Hepatocyte (in vitro differentiated cells): Measurements from ENCODE around the gene WAC.

Source experiments
- EZH2 ChIP-seq: fragments of 200-600 bp; sonication (generic); IDR thresholded peaks from 2 replicates; pipeline ENCODE4 v1.6.1; 2016; ENCODE audit warnings: antibody characterized with exemption, mild to moderate bottlenecking, borderline replicate concordance
- EZH2phosphoT487 ChIP-seq: fragments of 200-600 bp; sonication (generic); IDR thresholded peaks from one replicate; pipeline ENCODE4 v1.6.1; 2018; ENCODE audit warnings: antibody characterized with exemption, mild to moderate bottlenecking, low read depth, moderate library complexity; ENCODE audit not compliant: unreplicated experiment, severe bottlenecking
- TF ChIP-seq, protein P1 (sequence below): fragments of 200-600 bp; sonication (generic); IDR thresholded peaks from 2 replicates; pipeline ENCODE4 v1.5.1; 2016; ENCODE audit warnings: antibody characterized with exemption, mild to moderate bottlenecking; ENCODE audit not compliant: poor library complexity

DNA sequence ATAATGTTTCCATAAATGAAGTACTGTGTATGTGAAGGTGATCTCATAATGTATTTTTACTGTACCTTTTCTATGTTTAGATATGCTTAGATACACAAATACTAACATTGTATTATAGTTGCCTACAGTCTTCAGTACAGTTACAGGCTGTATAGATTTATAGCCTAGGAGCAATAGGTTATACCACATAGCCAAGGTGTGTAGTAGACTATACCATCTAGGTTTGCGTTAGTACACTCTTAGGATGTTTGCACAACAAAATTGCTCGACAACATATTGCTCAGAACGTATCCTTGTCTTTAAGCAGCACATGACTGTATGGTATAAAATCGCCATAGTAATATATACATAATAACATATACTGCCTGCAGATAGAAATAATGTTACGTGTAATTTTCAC is 42.9 kb downstream of the WAC start:
- TF ChIP-seq EZH2 (no peak), EZH2phosphoT487 (no peak)
- TF ChIP-seq, protein P1, sequence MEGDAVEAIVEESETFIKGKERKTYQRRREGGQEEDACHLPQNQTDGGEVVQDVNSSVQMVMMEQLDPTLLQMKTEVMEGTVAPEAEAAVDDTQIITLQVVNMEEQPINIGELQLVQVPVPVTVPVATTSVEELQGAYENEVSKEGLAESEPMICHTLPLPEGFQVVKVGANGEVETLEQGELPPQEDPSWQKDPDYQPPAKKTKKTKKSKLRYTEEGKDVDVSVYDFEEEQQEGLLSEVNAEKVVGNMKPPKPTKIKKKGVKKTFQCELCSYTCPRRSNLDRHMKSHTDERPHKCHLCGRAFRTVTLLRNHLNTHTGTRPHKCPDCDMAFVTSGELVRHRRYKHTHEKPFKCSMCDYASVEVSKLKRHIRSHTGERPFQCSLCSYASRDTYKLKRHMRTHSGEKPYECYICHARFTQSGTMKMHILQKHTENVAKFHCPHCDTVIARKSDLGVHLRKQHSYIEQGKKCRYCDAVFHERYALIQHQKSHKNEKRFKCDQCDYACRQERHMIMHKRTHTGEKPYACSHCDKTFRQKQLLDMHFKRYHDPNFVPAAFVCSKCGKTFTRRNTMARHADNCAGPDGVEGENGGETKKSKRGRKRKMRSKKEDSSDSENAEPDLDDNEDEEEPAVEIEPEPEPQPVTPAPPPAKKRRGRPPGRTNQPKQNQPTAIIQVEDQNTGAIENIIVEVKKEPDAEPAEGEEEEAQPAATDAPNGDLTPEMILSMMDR = no peak
